Hematopoietic multipotent progenitor cell (in vitro differentiated cells): Measurements from ENCODE around the gene SFXN5. TPM values are rescaled to one million over a fixed set of nuclear protein-coding genes. Genes with fewer than 3 reads are reported as not detected.
A peak's percentile ranks its signal among the peaks of the same experiment; 100 is the strongest.

Experiments
- DNase-seq, 3 donors: peaks; one replicate each; pipeline ENCODE4 v3.0.0-alpha.2; 2011 to 2015; ENCODE audit warnings: low read depth in 2 of 3, low spot score in 2 of 3
- total RNA-seq: library from RNA; depleted of rRNA; stranded (reverse); fragments of >200 nt; gene quantifications from one replicate; pipeline ENCODE4 v1.2.3, GENCODE V29; 2012

The SFXN5 gene
- total RNA-seq, 1 donor, result 28.8 TPM

GRCh38 chr2:72947952-72948830 lies 123.3 kb downstream of the SFXN5 start:
- DNase-seq, result no peak

DNA sequence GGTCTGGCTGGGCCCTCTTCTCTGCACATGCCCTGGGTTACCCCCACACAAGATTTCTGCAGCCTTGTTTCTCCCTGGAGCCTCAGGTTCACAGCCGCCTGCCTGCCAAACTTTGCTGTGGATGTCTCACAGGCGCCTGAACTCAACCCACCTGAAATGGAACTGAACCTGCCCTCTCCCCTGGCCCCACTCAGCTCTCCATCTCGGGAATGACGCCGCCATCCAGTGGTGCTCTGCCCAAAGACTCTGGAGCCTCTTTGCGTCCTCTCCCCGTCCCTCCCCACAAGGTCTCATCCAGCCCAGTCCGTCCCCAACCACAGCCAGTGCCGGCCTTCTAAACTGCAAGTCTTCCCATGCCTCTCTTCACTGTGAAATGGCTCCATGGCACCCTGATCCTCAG lies 125.0 kb downstream of the SFXN5 start:
- DNase-seq, result no peak

GRCh38 chr2:72945450-72946019 lies 126.0 kb downstream of the SFXN5 start:
- DNase-seq, result no peak

DNA sequence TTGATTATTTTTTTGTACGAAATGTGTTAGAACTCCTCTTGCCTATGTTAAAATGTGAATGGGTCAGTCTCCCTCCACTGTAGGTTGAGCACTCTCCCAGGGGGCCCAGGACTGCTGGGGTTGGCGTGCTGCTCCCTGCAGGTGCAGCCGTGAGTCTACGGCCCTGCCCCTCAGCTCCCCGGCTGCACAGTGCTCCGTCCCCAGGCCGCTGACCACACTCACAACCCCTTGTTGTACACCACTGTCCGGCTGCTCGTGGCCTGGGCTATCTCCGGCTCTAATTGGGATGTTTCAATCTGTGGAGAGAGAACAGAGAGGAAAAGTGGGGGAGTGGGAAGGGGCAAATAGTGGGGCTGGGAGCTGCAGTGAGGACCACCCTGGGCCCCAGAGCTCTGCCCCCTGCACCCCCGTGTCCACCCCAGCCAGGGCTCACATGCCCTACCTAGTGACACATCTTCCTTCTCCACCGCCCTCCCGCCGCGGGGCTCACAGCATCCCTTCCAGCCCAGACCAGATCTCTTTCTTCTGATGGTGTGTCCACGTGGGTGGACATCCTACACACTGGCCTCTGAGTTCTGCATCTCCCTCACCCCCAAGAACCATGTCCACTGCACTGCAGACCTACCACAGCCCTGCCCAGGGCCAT lies 126.6 kb downstream of the SFXN5 start:
- DNase-seq, result no peak

DNA sequence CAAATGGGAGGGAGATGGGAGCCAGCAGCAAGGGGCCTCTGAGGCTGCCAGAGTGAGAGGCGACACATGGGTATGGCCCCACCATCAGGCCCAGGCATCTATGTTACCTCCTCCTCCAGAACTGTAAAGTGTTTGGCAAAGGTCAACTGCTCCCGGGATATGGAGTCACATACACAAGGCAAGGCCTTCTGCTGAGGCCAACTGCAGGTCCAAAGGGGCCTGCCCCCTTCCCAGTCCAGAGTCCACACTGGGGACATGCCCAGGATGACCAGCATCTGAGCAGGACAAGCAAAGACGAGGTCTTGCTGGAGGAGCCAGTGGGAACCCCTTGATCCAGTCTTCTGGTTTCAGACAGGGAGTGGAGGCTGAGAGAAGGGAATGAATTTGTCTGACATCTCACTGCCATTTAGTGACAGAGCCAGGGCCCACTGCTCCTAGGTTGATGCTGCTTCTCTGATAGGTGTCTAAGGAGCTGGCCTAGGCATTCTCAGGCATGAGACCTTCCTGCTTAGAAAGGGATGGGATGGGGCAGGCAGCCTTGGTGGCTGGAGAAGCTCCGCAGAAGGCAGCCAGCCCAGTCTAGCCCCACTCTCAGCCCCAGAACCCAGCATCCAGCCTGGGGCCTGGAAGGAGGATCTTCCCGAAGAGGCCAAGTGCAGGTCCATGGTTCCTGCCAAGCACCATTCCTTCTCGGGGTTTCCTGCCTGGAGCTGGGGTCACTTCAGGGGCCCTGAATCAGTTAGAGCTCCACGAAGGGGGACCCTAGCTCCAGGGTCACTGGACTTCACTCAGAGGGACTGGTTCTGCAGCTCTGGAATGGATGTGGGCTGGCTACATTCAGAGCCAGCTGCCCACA lies 127.7 kb downstream of the SFXN5 start:
- DNase-seq, result no peak

- no peak for DNase-seq
Measured at GRCh38 chr2:72942881-72943418, 128.6 kb downstream of the SFXN5 start.

DNA sequence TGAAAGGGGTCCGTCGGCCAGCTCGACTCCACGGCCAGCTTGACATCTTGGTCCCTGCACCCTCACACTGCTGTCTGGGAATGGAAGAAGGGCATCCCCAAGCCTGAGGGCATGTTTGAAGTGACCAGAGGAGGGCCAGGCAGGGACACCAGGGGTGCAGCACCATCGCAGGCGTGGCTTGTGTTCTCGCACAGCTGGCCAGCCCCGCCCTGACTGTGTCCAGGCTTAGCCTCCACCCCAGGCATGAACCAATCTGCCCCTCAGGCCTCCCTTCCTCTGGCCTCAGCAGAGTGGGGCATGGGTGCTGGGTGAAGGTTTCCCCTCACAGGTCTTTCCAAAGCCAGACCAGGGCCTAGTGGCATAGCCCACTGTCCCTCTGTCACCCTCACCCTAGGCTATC lies 129.2 kb downstream of the SFXN5 start:
- DNase-seq, result no peak

DNA sequence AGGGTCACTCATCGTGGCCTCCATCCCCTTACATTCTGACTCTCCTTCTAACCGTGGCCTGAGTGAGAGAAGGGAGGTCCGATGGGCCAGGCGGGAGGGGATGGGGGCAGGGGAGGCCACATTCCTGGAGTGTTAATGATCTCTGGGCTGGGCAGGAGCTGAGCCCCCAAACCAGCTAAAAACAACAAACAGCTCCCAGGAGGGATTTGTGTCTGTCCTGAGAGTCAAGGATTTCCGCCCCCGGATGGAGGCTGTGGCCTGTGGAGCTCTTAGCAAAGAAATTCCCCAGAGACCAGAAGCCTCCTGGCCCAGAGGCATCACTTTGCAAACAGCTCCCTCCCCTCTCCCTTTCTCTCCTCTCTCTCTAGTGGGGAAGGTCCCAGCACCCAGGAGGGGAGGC lies 130.7 kb downstream of the SFXN5 start:
- no peak for DNase-seq

DNA sequence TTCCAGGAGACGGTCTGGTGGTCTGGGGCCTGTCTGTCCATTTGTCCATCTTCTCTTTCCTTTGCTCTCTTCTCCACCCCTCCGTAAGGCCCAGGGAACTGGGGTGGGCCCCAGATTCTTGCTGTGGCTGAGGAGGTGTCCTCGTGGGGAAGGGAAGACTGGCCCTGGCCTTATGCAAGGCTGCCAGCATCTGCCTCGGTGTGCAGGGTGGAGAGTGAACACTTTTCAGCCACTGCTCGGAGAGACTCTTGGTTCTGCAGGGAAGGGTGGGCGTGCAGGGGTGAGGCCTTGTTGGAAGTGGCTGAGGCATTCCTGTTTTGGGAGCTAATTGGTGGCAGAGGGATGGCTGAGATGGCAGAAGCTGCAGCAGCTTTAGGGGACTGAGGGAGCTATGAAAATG lies 131.2 kb downstream of the SFXN5 start:
- DNase-seq, result no peak

- no peak for DNase-seq
Measured at GRCh38 chr2:72938455-72938854, 133.1 kb downstream of the SFXN5 start.

- DNase-seq, result no peak
Measured at GRCh38 chr2:72937356-72937669, 134.2 kb downstream of the SFXN5 start.

DNA sequence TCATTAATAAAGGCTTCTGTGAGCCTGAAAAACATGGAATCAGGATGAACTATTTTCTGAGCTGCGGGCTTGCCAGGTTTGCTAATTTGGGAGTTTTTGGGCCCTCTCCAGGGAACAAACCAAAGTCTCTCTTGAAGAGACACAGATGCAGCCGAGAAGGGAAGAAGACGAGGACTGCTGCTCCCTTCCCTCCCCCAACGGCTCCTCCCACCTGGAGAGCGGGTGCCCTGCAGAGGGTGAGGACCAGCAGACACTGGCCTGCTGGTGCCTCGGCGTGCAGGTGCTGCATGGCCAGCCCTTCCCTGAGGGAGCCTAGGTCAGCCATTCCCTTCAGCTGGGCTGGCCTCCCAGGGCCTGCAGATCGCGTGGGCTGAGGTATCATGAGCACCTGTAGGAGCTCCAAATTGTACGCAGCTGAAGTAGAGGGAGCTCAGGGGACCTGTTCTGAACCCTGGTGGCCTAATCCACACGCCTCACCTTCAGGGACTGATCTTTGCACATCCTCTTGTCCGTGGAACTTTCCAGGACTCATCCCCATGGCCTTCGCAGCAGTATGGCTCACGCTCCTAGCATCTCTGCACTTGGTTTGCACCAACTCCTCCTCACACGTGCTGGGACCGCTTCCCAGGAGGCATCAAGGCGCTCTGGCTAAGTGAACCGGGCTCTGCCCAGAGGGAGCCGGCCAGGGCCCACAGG lies 134.7 kb downstream of the SFXN5 start:
- no peak for DNase-seq

- no peak for DNase-seq
Measured at GRCh38 chr2:72935611-72935957, 135.9 kb downstream of the SFXN5 start.

DNA sequence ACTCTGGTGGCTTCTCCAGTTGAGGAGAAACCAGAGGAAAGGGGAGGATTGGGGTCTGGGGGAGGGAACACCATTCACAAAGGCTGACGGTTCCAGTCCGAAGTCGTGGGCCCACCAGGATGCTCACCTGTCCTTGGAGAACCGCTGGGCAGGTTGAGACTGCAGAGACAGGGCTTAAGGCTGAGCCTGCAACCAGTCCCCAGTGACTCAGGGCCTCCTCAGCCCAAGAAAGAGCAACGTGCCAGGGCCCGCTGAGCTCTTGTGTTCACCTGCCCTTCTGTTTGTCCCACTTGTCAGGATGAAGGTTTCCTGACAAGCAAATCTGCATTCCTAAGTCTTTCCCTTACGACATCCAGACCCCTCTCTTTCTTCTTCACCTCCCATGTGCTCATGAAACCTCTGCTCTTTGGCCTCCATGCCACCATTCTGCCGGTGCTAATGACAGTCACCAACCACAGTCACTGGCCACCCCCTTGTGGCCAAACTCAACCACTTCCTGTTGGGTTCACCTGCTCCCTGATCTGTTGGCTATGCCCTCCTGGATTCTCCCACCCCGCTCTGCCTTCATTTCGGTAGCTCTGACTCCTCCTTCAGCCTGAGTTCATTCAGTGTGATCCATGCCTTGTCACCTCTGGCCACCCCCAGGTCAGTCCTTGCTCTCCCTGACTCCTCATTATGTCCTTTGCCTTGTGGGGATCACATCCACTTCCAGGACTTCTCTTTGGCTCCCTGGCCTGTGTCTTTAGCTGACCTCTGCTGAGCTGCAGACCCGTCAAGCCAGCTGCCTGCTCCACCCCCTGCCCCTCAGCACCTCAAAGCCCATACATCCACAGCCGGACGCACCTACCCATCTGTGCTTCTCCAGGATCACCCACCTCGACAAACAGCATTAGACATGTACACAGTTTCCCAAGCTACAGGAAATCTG lies 136.6 kb downstream of the SFXN5 start:
- no peak for DNase-seq

- DNase-seq, result no peak
Measured at GRCh38 chr2:72933646-72934151, 137.8 kb downstream of the SFXN5 start.

GRCh38 chr2:72933207-72933606 lies 138.3 kb downstream of the SFXN5 start:
- DNase-seq, result no peak

GRCh38 chr2:72932805-72933204 lies 138.7 kb downstream of the SFXN5 start:
- no peak for DNase-seq

GRCh38 chr2:72932045-72932740 lies 139.3 kb downstream of the SFXN5 start:
- DNase-seq, result peak in 1 of 3 donors; percentile 42
